HG03520 (cell line): ENCODE results near the gene CLEC18C.
"Not testable (repeated sequence)": the region's sequence is repeated elsewhere in the genome, so short reads cannot be mapped to it uniquely, and the experiment has no call there.

Experiments
- ATAC-seq: cut with Tn5 transposase; IDR thresholded peaks from one replicate; pipeline ENCODE4 v1.9.1; 2021; ENCODE audit warnings: mild to moderate bottlenecking, moderate library complexity; ENCODE audit not compliant: unreplicated experiment

CLEC18C gene

GRCh38 chr16:70158261-70158939 lies 15.2 kb upstream of the CLEC18C start:
- no peak for ATAC-seq

- no peak for ATAC-seq
Observed at GRCh38 chr16:70159355-70160348, 13.9 kb upstream of the CLEC18C start.

DNA sequence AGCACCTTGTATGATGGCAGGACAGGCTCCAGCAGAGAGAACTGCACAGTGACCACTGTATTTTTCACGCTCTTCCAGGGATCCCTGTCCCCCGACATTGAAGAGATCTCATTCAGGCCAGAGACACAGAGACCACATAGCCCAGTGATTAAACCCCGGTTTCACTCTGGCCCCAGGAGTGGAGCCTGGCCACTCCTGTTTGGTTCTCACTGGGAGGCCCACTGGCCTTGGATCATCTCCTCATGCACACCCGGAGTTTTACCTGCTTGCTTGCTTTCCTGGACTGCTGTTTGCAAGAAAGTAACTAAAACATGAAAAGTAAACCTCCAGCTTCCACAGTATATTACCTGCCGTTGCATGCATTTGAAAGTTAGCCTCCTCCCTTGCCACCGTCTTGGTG lies 13.2 kb upstream of the CLEC18C start:
- no peak for ATAC-seq

DNA sequence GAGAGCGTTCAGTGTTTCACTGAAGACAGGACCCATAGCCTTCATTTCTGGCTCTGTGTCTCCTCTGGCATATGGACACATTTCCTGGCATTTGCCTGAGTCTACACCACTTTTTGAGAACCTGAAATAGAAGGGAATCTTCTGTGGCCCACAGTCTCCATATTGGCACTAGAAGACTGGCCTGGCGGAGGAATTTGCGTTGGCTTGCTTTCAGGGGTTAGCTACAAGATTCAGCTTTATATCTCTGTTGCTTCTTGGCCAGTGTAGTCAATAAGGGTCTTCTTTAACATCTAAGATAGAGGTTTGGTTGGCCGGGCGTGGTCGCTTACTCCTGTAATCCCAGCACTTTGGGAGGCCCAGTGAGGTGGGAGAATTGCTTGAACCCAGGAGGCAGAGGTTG lies 12.8 kb upstream of the CLEC18C start:
- no peak for ATAC-seq

GRCh38 chr16:70161350-70161749 lies 12.2 kb upstream of the CLEC18C start:
- no peak for ATAC-seq

DNA sequence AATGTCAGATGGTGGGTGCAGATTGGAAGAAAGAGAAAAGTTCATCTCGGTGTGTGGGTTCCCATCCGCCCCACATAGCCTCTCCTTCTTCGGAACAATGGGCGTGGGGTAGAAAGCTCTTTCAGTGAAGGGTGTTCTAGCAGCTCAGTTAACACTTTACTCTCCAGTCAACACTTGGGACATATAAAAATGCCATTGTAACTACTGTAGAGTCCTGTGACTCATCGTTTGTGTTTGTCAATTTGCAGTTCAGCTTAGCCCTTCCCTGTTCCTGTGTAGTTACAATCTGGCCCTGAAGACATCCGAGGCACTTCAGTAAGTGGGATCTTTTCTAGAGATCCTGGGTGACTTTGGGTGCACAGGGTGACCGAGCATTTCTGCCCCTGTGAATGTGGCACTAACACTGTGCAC lies 11.5 kb upstream of the CLEC18C start:
- no peak for ATAC-seq

GRCh38 chr16:70163596-70163995 lies 10.0 kb upstream of the CLEC18C start:
- ATAC-seq: no peak

DNA sequence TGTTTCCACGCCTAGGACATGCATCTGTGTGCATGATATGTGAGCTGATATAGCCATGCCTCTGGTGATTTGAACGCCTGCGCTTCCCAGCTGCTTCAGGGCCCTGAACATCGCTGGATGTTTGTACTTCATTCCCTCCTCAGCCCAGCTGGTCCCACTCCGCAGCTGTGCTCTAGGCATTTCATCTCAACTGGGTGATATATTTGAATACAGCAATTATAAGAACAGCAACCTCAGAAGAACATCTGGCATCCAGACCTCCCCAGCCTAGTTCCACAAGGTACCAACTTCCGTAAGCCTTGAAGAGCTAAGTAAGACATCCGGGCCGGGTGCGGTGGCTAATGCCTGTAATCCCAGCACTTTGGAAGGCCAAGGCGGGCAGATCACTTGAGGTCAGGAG lies 6.9 kb upstream of the CLEC18C start:
- not testable (repeated sequence) for ATAC-seq

GRCh38 chr16:70173916-70174315 lies 329 bp downstream of the CLEC18C start:
- not testable (repeated sequence) for ATAC-seq

DNA sequence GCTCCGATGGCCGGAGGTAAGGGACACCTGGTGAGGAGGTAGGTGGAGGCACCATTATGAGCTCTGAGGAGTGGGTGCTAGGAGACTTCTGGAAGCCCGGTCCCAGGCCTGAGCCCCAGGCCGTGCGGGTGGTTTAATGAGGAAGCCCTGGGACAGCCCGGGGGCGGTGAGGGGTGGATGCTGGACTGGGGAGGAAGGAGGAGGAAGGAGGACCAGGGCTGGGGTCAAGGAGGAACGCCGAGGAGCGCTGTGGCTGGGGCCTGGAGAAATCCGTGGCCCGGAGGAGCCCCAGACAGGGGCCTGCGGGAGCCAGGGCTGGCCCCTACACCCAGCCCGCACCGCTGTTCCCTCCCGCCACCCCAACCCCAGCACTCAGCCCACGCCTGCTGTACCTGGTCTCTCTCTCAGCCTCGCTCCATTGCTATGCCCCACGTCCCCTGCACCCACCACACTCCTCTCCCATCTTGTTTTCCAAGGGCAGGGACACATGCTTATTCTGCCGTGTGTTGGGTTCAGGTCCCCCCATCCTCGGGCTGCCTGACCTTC lies 873 bp downstream of the CLEC18C start:
- not testable (repeated sequence) for ATAC-seq

DNA sequence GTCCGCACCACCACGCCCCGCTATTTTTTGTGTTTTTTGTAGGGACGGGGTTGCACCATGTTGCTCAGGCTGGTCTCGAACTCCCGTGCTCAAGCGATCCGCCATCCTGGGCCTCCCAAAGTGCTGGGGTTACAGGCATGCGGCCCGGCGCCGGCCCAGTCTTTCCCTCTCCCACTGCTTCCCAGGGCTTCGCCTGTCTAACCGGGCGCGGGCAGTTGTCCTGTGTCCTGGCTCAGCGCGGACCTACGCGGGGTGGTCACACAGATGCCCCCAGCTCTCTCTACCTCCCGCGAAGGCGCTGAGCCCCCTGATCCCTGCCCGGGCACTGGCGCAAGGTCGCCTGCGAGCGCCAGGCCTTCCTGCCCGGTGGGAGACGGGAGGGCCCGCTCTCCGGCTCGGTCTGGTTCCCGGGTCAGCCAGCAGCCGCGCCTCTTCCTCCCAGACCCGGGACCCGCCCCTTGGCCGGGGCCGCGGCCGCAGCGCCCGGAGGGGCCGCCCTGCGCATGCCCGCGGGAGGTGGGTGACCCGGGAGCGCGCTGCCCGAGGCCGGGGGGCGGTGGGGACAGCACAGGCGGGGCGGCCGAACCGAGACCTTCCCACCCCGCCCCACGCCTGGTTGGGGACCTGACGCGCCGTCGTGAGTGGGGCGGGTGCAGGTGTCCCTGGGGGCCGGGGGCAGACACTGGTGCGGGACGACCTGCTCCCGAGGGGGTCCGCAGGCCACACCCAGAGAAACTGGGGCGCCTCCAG lies 14.4 kb downstream of the CLEC18C start:
- not testable (repeated sequence) for ATAC-seq

- ATAC-seq: not testable (repeated sequence)
Observed at GRCh38 chr16:70188608-70188915, 15.0 kb downstream of the CLEC18C start.

DNA sequence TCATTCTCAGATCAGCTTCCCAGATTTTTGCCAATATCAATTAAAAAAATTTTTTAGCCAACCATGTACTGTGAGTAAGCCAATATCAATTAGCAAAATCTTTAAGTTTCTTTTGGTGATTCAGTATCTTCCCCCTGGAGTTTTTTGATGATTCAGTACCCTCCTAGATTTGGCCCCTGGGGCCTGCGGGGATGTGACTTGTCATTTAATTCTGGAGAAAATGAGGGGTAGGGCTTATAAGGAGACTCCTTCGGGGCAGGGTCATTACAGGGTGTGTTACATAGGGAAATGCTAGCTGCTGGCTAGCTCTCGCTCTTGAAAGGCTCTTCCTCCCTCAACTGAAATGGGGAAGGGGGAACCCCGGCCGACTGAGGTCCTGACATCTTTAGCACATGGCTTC lies 17.0 kb downstream of the CLEC18C start:
- ATAC-seq: not testable (repeated sequence)

- not testable (repeated sequence) for ATAC-seq
Observed at GRCh38 chr16:70196683-70197300, 23.2 kb downstream of the CLEC18C start.

DNA sequence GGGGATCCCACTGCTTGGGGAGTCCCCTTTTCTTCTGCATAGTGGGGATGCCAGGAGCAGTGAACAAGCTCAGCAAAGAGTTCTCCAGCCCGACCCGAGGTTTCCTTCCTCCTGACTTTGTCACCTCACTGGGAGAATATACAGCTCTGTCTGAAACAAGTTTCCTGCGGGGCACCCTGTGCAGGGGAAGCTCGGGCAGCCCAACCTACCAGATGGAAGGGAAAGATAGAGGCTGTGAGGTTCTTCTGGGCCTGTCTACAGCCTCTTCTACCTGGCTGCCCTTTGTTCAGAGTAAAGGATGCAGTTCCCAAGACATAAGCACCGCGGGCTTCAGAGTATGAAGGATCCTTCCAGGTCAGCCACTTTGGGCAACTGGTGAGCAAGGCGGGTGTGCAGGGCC lies 24.0 kb downstream of the CLEC18C start:
- ATAC-seq: not testable (repeated sequence)

- not testable (repeated sequence) for ATAC-seq
Observed at GRCh38 chr16:70198230-70198629, 24.6 kb downstream of the CLEC18C start.

- ATAC-seq: not testable (repeated sequence)
Observed at GRCh38 chr16:70198666-70199065, 25.1 kb downstream of the CLEC18C start.

- not testable (repeated sequence) for ATAC-seq
Observed at GRCh38 chr16:70199170-70199569, 25.6 kb downstream of the CLEC18C start.

- not testable (repeated sequence) for ATAC-seq
Observed at GRCh38 chr16:70200063-70200462, 26.5 kb downstream of the CLEC18C start.

DNA sequence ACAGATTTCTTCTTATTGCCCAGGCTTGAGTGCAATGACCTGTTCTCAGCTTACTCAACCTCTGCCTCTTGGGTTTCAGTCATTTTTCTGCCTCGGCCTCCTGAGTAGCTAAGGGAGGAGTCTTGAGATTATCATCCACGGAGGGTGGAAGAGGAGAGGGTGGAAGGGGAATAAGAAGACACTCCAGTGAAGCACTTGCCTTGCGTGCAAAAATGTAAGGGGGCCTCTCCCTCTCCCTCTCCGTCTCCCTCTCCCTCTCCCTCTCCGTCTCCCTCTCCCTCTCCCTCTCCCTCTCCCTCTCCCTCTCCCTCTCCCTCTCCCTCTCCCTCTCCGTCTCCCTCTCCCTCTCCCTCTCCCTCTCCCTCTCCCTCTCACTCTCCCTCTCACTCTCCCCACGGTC lies 29.9 kb downstream of the CLEC18C start:
- not testable (repeated sequence) for ATAC-seq
